Adrenal gland (tissue), 5 donors: ENCODE data around the gene ZNF8.

Experiments used
- POLR2A ChIP-seq, 2 donors: fragments of 450-650 bp; IDR thresholded peaks; one replicate each; pipeline ENCODE4 v1.6.1; 2017; ENCODE audit warnings: antibody characterized with exemption in 2 of 2, mild to moderate bottlenecking in 2 of 2, moderate library complexity in 1 of 2
- TF ChIP-seq, protein P1 (sequence below), 6 experiments: fragments of 450-650 bp in 4 of 6; fragments of 200-600 bp in 2 of 6; sonication (generic) in 1 of 6; IDR thresholded peaks; 1 replicate in 5 of 6; 2 replicates in 1 of 6; pipeline versions ENCODE4 v1.5.1 to v1.8.0; 2016 to 2021; ENCODE audit warnings: antibody characterized with exemption in 6 of 6, mild to moderate bottlenecking in 2 of 6, moderate library complexity in 1 of 6
- donor health status: DM: no; HTN: no; CAD: no.

DNA sequence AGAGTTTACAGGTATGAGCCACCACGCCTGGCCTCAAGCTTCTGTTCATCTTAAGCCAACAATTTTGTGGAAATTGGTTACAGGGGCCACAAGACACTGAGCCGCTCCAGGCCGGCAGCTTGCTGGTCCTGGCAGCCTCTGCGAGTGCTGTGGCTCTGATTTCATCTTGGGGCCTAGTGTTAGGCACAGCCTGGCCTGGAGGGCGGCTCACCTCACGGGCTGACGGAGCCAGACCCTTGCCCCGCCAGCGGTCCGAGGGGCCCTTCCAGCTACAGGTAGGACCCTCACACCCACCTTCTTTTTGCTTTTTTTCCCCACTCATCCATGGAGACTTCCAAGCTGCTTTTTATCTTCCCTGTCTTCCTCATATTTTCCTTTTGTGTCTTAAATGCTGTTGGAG, 41.4 kb upstream of the ZNF8 start:
- TF ChIP-seq, protein P1, sequence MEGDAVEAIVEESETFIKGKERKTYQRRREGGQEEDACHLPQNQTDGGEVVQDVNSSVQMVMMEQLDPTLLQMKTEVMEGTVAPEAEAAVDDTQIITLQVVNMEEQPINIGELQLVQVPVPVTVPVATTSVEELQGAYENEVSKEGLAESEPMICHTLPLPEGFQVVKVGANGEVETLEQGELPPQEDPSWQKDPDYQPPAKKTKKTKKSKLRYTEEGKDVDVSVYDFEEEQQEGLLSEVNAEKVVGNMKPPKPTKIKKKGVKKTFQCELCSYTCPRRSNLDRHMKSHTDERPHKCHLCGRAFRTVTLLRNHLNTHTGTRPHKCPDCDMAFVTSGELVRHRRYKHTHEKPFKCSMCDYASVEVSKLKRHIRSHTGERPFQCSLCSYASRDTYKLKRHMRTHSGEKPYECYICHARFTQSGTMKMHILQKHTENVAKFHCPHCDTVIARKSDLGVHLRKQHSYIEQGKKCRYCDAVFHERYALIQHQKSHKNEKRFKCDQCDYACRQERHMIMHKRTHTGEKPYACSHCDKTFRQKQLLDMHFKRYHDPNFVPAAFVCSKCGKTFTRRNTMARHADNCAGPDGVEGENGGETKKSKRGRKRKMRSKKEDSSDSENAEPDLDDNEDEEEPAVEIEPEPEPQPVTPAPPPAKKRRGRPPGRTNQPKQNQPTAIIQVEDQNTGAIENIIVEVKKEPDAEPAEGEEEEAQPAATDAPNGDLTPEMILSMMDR (IDR thresholded peaks at IDR 0.05), result no peak
- TF ChIP-seq POLR2A (IDR thresholded peaks at IDR 0.05), result no peak
